Thyroid gland (tissue), 4 donors: Measurements from ENCODE around the gene DOK3.

Experiments
- CTCF ChIP-seq, 6 experiments: fragments of 200-600 bp in 3 of 6; fragments of 450-650 bp in 3 of 6; sonication (generic) in 3 of 6; IDR thresholded peaks; one replicate each; pipeline ENCODE4 v1.5.1; 2016 to 2019; ENCODE audit warnings: antibody characterized with exemption in 6 of 6, mild to moderate bottlenecking in 2 of 6, inconsistent platforms in 1 of 6, moderate library complexity in 1 of 6
- POLR2A ChIP-seq, 2 donors: fragments of 450-650 bp; IDR thresholded peaks; one replicate each; pipeline ENCODE4 v1.6.1; 2017; ENCODE audit warnings: antibody characterized with exemption in 2 of 2, mild to moderate bottlenecking in 2 of 2, moderate library complexity in 1 of 2

- TF ChIP-seq CTCF (IDR thresholded peaks at IDR 0.05): no peak
- peak in 1 of 2 donors; percentile 37 for TF ChIP-seq POLR2A (IDR thresholded peaks at IDR 0.05)
Measured at GRCh38 chr5:177473443-177474001, 36.1 kb downstream of the DOK3 start, which contains the start of gene DBN1.
